ENCODE results near the gene SLC7A4.

DNA sequence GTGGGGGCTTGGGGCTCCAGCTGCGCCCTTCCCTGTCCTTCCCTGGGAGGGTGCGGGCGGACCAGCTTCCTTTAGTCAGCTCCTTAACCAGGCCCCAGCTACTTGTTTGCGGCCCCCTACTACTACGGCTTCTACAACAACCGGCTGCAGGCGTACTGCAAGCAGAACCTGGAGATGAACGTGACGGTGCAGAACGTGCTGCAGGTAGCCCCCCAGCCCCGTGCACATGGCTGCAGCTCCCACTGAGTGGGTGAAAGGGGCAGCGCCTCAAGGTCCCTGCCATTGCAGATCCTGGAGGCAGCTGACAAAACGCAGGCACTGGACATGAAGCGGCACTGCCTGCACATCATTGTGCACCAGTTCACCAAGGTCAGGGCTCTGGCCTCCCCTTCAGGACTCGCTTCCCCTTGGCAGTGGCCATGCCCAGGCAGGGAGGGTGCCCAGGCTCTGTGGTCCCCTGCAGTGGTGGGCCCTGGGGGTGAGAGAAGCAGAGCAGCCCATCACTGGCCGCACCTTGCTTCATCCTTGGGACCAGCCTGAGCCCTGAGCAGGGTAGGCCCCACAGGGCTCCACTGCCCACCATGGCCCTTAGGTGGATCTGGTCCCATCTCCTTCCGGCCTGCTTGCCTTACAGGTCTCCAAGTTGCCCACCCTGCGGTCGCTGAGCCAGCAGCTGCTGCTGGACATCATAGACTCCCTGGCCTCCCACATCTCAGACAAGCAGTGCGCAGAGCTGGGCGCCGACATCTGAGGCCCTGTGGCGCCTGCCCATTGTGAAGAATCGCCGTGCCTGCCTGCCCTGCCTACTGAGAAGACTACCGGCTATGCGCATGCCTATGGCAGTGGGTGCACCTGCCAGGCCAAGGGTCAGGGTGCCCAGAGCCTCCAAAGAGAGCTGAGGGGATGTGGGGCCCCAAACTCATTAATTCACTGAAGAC lies 35.5 kb downstream of the SLC7A4 start:
- no peak for TF ChIP-seq EZH2phosphoT487 (IDR thresholded peaks at IDR 0.05; ENCODE audit: low read depth)
- TF ChIP-seq, protein P1, sequence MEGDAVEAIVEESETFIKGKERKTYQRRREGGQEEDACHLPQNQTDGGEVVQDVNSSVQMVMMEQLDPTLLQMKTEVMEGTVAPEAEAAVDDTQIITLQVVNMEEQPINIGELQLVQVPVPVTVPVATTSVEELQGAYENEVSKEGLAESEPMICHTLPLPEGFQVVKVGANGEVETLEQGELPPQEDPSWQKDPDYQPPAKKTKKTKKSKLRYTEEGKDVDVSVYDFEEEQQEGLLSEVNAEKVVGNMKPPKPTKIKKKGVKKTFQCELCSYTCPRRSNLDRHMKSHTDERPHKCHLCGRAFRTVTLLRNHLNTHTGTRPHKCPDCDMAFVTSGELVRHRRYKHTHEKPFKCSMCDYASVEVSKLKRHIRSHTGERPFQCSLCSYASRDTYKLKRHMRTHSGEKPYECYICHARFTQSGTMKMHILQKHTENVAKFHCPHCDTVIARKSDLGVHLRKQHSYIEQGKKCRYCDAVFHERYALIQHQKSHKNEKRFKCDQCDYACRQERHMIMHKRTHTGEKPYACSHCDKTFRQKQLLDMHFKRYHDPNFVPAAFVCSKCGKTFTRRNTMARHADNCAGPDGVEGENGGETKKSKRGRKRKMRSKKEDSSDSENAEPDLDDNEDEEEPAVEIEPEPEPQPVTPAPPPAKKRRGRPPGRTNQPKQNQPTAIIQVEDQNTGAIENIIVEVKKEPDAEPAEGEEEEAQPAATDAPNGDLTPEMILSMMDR (IDR thresholded peaks at IDR 0.05; ENCODE audit: low read depth, low read length): no peak
